HepG2 (cell line): ENCODE data around the gene NRSN2. TPM values are rescaled to one million over a fixed set of nuclear protein-coding genes. Genes with fewer than 3 reads are reported as not detected.

Experiments used
- ATF5 ChIP-seq: sonication (generic); formaldehyde crosslinking; IDR thresholded peaks from 2 replicates; pipeline ENCODE4 v1.4.0; 2020; ENCODE audit warnings: mild to moderate bottlenecking, low read depth, missing genetic modification reagents
- E2F1 ChIP-seq: sonication (generic); formaldehyde crosslinking; IDR thresholded peaks from 2 replicates; pipeline ENCODE4 v1.5.0; 2020; ENCODE audit warnings: missing genetic modification reagents
- EED ChIP-seq: sonication (generic); formaldehyde crosslinking; IDR thresholded peaks from 2 replicates; pipeline ENCODE4 v1.5.0; 2020; ENCODE audit warnings: mild to moderate bottlenecking, missing genetic modification reagents
- GZF1 ChIP-seq: sonication (generic); formaldehyde crosslinking; IDR thresholded peaks from 2 replicates; pipeline ENCODE4 v1.5.1; 2020; ENCODE audit warnings: mild to moderate bottlenecking, missing genetic modification reagents
- KDM3A ChIP-seq: IDR thresholded peaks from 2 replicates; pipeline ENCODE4 v1.6.1; 2018; ENCODE audit warnings: low read depth, missing compliant biosample characterization
- KDM5B ChIP-seq: sonication (generic); formaldehyde crosslinking; IDR thresholded peaks from 2 replicates; pipeline ENCODE4 v1.4.0; 2020; ENCODE audit warnings: missing genetic modification reagents, mild to moderate bottlenecking, borderline replicate concordance
- MEIS1 ChIP-seq: sonication (generic); formaldehyde crosslinking; IDR thresholded peaks from 2 replicates; pipeline ENCODE4 v1.9.0; 2021; ENCODE audit warnings: mild to moderate bottlenecking, missing genetic modification reagents, moderate library complexity, borderline replicate concordance
- PAF1 ChIP-seq: IDR thresholded peaks from 2 replicates; pipeline ENCODE4 v1.6.1; 2016; ENCODE audit warnings: missing genetic modification reagents, missing compliant biosample characterization
- REST ChIP-seq, 2 experiments: IDR thresholded peaks; 2 replicates each; pipeline ENCODE4 v1.6.1; 2011 to 2012; ENCODE audit warnings: low read length in 2 of 2, borderline replicate concordance in 1 of 2, low read depth in 1 of 2, mild to moderate bottlenecking in 1 of 2, moderate library complexity in 1 of 2
- SOX13 ChIP-seq, 3 experiments: fragments of 450-650 bp in 1 of 3; sonication (generic) in 1 of 3; formaldehyde crosslinking in 1 of 3; IDR thresholded peaks in 2 of 3; conservative IDR thresholded peaks in 1 of 3; 2 replicates each; pipeline versions ENCODE4 v1.5.0 to v1.6.1; 2016 to 2020; ENCODE audit warnings: antibody characterized with exemption in 1 of 3, mild to moderate bottlenecking in 1 of 3, missing compliant biosample characterization in 1 of 3, missing genetic modification reagents in 1 of 3, moderate library complexity in 1 of 3
- THAP8 ChIP-seq: sonication (generic); formaldehyde crosslinking; IDR thresholded peaks from 2 replicates; pipeline ENCODE4 v1.5.1; 2020; ENCODE audit warnings: missing genetic modification reagents, mild to moderate bottlenecking, borderline replicate concordance
- YY1 ChIP-seq: IDR thresholded peaks from 2 replicates; pipeline ENCODE4 v1.6.1; 2011; ENCODE audit warnings: low read length, low read depth, moderate library complexity, mild to moderate bottlenecking; ENCODE audit not compliant: insufficient read depth, insufficient replicate concordance
- ZNF12 ChIP-seq: sonication (generic); formaldehyde crosslinking; IDR thresholded peaks from 2 replicates; pipeline ENCODE4 v1.5.0; 2020; ENCODE audit warnings: missing genetic modification reagents
- ZNF17 ChIP-seq: sonication (generic); formaldehyde crosslinking; IDR thresholded peaks from 2 replicates; pipeline ENCODE4 v1.5.0; 2020; ENCODE audit warnings: mild to moderate bottlenecking, missing genetic modification reagents
- ZNF33A ChIP-seq: sonication (generic); formaldehyde crosslinking; IDR thresholded peaks from 2 replicates; pipeline ENCODE4 v1.5.1; 2020; ENCODE audit warnings: missing genetic modification reagents, mild to moderate bottlenecking, moderate library complexity, borderline replicate concordance
- ZNF605 ChIP-seq: sonication (generic); formaldehyde crosslinking; IDR thresholded peaks from 2 replicates; pipeline ENCODE4 v1.8.0; 2022; ENCODE audit warnings: mild to moderate bottlenecking, missing genetic modification reagents
- ZSCAN5A ChIP-seq: sonication (generic); formaldehyde crosslinking; IDR thresholded peaks from 2 replicates; pipeline ENCODE4 v1.8.0; 2022; ENCODE audit warnings: mild to moderate bottlenecking, missing genetic modification reagents, borderline replicate concordance
- polyA plus RNA-seq, 8 experiments: library from polyadenylated mRNA; depleted of rRNA in 3 of 8; stranded (reverse) in 7 of 8; unstranded in 1 of 8; fragments of >200 nt; fragmentation: Illumina TruSeq in 4 of 8; extraction: Trizol in 4 of 8; gene quantifications; 2 replicates each; pipeline versions ENCODE4 v1.2.1 to v1.2.3, GENCODE V29; 2011 to 2016; ENCODE audit warnings: low read depth in 4 of 8, missing spikeins in 1 of 8, mixed read lengths in 1 of 8; ENCODE audit not compliant: insufficient read depth in 1 of 8
- total RNA-seq, 5 experiments: library from RNA; depleted of rRNA; stranded (reverse); fragments of >200 nt; fragmentation: Illumina TruSeq; extraction: Trizol; gene quantifications; 2 replicates each; pipeline ENCODE4 v1.2.3, GENCODE V29; 2016; ENCODE audit warnings: low read depth in 1 of 5

NRSN2 gene
- total and polyA plus RNA-seq, 2 of the 13 experiments (the other 11 are each of a cell fraction or from before 2014, with no cell fraction given), result 32.3 to 49.4 TPM

- TF ChIP-seq KDM5B (CRISPR knock-in tag) (peak; percentile 97), ZNF17 (0 out of 2 replicates have a peak, but pooled peaks have one; percentile 56), E2F1 (CRISPR knock-in tag) (peak; percentile 84), PAF1 (CRISPR knock-in tag) (no peak), MEIS1 (CRISPR knock-in tag) (peak; percentile 88), ZNF12 (CRISPR knock-in tag) (peak; percentile 82), YY1 (peak; percentile 64), ZNF605 (peak; percentile 98), GZF1 (0 out of 2 replicates have a peak, but pooled peaks have one; percentile 25), THAP8 (CRISPR knock-in tag) (no peak), SOX13 (IDR thresholded peaks at IDR 0.05) (peak; percentile 19; the same call in 1 of the 2 replicates), SOX13 (CRISPR knock-in tag; conservative IDR thresholded peaks at IDR 0.05 in 1 of 2, IDR thresholded peaks at IDR 0.05 in 1 of 2) (peak in 1 of 2 experiments; percentile 85; a peak in 2 of 4 replicates), ATF5 (CRISPR knock-in tag) (peak; percentile 63; the same call in 1 of the 2 replicates), KDM3A (CRISPR knock-in tag) (peak; percentile 93; the same call in 1 of the 2 replicates), ZNF33A (CRISPR knock-in tag) (no peak), ZSCAN5A (peak; percentile 71; the same call in 1 of the 2 replicates), EED (CRISPR knock-in tag) (peak; percentile 88), REST (IDR thresholded peaks at IDR 0.05; ENCODE audit: borderline replicate concordance in 1 of 2, low read depth in 1 of 2, low read length in 2 of 2) (peak in 1 of 2 experiments; percentile 14; a peak in 1 of 4 replicates)
Measured at GRCh38 chr20:324177-325044, 22.5 kb upstream of the NRSN2 start (continued).
